HG03575 (cell line): ENCODE results near the gene DOCK9.
"Not testable (repeated sequence)": the region's sequence is repeated elsewhere in the genome, so short reads cannot be mapped to it uniquely, and the experiment has no call there.

Experiments
- ATAC-seq: cut with Tn5 transposase; IDR thresholded peaks from one replicate; pipeline ENCODE4 v1.9.1; 2021; ENCODE audit not compliant: unreplicated experiment, insufficient number of reproducible peaks, low FRiP score; ENCODE audit errors: extremely low read depth

Gene DOCK9

DNA sequence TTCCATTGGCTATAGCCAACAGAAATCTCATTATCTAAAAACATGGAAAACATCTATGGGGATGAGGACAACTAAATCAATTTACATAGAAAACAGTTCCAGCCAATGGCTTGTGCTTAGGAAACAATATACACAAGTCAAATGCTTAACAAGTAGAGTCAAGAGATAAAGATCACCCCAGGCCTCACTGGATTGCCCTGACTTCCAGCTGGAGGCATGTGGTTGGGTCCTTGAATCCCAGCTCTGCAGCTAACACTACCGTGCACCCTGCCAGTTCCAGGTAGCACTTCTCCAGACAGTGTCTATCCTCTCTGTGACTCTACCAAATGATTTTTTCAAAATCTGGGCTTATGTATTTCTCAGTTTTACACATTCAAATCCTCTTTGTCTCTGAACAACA, 80.2 kb downstream of the DOCK9 start:
- no peak for ATAC-seq

- no peak for ATAC-seq
Measured at GRCh38 chr13:98896868-98897144, 81.1 kb downstream of the DOCK9 start.

GRCh38 chr13:98896083-98896867, 81.6 kb downstream of the DOCK9 start:
- ATAC-seq = no peak

- not testable (repeated sequence) for ATAC-seq
Measured at GRCh38 chr13:98894814-98895213, 83.0 kb downstream of the DOCK9 start.

GRCh38 chr13:98893371-98893770, 84.5 kb downstream of the DOCK9 start:
- no peak for ATAC-seq

DNA sequence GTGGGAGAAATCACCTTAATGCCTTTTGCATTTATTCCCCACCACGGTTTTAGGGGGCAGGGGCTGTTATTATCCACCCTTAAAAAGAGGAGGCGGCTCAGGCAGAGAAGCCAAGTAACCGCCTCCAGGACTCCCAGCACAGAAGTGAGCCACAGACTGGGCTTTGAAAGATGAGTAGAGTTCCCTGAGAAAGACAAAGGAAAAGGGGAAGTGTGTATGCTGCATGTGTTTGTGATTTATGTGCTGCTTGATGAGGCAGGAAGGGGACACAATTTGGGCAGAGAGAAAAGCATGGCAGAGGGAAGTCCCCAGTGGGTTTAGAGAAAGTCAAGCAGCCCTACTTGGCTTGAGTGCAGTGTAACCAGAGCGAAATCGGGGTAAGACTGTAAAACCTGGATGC, 85.0 kb downstream of the DOCK9 start:
- no peak for ATAC-seq

DNA sequence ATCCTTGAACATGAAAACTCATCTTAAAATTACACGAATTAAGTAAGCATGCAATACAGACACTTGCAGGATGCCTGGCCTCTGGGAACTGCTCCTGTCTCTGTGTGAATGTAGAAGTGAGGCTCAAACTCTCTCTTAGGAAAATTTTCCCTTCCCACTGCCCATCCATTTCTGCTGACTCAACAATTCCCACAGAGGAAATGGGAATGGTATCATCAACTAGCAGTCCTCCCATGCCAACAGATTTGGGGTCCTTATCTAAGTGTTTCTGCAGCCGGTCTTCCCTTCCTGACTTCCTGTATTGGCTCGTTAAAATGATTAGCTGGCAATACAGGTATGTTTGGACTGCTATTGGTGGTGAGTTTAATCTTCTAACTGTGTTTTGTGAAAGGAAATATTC, 85.8 kb downstream of the DOCK9 start:
- no peak for ATAC-seq

- ATAC-seq = no peak
Measured at GRCh38 chr13:98890925-98891324, 86.9 kb downstream of the DOCK9 start.

- no peak for ATAC-seq
Measured at GRCh38 chr13:98890186-98890585, 87.7 kb downstream of the DOCK9 start.

DNA sequence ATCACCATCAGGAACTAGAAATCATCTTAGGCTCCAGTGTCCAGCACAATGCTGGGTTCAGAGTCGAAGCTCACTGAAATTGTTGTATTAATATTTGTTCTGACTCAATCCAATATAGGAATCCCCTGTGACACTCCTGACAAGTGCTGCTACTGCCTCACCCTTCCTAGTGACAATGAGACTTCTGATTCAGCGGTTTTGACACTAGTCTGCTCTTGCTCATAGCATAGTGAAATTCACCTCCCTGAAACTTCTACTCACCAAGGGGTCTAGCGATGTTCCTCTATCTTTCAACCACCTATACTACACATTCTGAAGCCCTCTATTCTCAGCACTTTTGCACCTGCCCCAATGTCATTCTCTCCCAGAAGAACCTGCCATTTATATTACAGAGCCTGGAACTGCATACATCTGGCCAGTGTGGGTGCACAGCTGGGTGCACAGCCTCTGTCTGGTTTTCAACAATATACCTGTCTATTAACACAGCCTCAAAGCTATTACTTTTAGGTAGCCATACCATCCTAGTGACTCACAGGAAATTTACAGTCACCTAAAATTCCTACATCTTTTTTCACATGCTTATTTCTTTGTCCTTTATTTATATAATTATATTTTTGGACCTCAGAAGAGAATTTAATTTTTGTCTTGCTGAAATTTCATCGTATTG, 88.3 kb downstream of the DOCK9 start:
- no peak for ATAC-seq

DNA sequence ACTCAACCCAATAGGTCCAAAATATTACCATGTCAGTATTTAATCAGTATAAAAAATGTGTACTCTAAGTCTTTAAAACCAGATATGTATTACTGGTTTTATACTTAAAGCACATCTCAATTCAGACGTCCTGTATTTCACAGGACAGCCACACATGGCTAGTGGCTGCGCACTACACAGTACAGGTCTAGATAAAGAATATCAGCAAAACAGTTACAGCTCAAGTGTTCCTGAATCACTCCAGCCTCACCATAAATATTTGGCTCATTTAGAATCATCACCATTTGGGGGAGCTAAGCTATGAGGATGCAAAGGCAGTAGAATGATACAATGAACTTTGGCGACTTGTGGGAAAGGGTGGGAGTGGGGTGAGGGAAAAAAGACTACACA, 89.0 kb downstream of the DOCK9 start:
- no peak for ATAC-seq

DNA sequence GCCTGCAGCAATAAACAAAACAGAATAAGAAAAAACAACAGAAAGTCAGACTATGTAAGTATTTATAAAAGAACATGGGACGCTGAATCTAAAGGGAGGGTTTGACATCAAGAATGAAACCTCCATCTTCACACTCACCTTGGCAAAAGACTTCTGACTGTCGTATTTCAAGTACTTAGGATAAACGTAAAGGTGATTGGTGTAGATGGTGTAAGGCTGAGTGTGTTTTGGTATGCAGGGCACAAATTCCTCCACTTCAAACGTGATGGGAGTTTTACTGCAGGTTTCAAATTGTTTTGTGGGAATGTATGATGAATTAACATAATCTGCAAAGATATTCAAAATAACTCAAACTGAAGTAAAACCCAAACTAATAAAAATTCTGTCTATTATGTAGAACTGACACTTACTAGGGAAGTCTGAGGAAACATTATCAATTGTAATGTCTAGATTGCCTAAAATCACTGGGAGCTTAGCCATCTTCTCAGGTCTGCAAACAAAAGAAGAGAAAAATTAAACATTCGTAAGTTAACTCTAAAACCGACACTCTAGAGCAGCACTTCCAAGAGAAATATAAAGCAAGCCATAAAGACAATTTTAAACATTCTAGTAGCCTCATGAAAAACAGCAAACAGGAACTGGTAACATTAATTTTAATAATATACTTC, 89.5 kb downstream of the DOCK9 start:
- no peak for ATAC-seq

DNA sequence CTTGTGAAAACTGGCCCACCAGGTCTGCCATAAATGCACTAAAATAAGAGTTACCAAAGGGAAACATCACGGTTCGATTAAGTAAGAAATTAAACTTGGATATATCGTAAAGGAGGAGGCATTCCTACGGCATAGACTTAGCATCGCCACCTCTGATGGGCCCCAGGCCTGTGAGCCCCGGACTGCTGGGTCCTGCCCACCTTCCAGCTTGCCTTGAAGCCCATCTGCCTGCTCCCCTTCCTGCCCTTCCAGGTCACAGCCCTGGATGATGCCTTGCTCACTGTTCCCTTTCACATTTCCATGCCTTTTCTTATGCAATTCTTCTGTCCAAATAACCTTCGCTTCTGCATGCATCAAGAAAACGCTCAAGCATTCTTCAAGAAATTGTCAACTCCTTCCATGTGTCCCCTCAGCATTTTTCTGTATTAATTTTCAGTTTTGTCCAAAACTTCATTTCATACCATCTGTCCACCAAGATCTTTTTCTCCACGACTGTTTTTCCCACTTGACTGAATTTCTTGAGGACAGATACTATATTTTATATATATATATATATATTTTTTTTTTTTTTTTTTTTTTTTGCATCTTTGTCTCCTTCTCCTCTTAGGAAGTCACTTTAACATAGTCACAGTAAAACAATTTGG, 91.2 kb downstream of the DOCK9 start:
- no peak for ATAC-seq

DNA sequence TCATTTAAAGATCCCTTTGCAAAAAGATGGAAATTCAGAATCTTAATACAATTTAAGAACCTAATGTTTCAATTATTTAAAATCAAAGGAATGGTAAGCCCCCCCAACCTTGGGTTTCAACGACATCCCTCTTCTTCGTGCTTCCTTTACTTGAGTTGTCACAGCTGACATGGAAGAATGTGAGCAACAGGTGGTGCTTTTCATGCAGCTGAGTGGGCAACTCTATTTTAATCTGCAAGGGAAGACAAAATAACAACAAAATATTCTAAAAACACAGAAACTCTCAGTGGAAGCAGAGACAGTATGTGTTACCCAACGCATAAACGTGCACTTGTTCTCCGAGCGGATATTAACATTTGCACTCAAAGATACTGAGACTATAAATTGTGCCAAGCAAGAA, 92.3 kb downstream of the DOCK9 start:
- ATAC-seq = no peak

DNA sequence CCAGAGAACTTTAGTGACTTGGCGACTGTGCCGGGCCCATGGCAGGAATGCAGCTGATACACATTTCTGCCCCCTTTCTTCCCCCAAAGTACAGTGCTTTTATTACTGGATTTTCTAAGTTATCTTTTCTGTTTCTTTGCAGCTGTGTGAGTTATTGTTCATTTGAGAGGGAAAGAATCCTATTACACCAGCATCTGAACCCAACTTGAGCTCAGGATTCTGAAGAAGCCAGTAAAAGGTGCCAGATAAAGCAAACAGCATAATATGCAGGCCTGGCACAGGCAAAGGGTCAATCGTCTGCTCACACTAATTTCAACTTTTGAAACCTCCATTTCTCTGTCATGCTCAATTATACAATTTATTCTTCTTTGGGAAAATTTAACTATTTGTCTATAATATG, 93.9 kb downstream of the DOCK9 start:
- no peak for ATAC-seq

DNA sequence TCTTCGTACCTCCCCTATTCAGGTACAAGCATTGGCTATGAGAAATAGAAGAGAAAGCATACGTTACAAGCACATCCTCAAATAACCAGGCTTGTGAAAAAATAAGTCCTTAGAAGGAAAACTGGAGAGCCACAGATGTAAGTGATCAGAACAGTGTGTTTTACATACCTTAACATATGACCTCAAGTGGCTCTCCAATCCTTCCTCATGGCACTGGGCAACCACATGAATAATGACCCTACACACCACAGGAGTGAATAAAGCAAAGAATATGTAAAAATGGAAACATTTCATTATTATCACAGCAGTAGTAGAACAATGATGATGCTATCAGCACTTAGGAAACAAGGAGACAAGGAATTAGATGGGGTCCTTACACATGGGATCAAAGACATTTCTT, 96.5 kb downstream of the DOCK9 start:
- no peak for ATAC-seq

DNA sequence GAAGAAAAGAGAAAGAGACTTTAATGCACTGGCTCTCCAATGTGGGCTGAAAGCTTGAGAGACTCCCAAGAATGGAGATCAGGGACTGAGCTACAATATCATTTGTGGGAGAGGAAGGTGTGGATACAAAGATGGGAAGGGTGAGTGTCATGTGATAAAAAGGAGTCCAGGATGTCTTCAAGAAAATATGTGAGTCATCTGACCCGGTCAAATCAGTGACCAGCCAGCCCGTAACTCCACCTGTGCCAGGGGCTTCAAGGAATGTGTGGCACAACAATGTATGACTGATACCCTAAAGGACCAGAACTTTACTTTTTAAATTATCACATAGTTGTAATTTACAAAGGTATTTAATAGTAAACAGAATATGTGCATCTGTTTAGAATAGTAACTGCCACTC, 97.2 kb downstream of the DOCK9 start:
- no peak for ATAC-seq

- no peak for ATAC-seq
Measured at GRCh38 chr13:98879957-98880356, 97.9 kb downstream of the DOCK9 start.

DNA sequence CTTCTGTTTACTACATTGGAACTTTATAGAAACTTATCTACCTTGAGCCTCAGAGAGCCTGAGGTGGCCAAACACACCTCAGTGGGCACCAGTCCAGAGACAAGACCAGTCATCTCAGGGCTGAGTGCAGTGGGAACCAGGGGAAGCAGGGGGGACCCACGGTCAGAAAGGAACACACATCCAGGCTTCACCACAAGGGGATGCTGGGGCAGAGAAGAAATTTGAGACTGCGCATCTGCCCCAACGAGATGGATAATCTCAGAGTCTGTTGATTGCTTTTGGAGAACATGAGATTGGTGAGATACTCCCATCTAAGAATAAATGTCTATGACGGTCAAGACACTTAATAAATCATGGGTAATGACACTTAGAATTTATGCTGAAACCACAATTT, 98.7 kb downstream of the DOCK9 start:
- no peak for ATAC-seq

DNA sequence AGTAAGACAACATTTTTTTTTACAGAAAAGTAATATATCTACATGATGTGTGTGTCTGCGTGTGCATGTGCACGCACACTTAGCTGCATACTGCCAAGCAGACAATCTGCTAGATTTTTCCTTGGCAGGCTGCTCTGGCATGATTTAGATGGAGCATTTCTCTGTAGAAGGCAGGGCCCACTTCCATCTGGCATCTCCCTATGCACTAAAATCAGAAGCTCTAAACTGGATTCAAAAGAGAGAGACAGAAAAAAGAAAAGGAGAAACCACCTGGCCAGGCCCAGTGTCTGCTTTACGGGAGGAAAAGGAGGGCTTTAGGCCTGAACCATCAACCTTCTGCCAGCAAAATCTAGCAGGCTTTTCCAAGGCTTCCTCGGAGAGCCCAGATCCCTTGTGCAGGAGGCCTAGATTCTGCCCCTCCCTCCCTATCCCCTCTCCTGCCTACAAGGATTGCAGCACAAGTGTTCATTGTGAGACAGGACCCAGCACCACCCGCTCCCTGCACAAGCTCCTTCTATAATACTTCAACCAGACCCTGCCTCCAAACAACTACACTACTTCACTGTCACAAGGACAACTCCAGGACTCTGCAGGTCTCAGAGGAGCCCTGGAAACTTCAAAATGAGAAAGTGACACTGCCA, 99.3 kb downstream of the DOCK9 start:
- ATAC-seq = no peak
